Measurements from ENCODE around the gene SVOP.
"Not testable (repeated sequence)": the region's sequence is repeated elsewhere in the genome, so short reads cannot be mapped to it uniquely, and the experiment has no call there.

The SVOP gene

DNA sequence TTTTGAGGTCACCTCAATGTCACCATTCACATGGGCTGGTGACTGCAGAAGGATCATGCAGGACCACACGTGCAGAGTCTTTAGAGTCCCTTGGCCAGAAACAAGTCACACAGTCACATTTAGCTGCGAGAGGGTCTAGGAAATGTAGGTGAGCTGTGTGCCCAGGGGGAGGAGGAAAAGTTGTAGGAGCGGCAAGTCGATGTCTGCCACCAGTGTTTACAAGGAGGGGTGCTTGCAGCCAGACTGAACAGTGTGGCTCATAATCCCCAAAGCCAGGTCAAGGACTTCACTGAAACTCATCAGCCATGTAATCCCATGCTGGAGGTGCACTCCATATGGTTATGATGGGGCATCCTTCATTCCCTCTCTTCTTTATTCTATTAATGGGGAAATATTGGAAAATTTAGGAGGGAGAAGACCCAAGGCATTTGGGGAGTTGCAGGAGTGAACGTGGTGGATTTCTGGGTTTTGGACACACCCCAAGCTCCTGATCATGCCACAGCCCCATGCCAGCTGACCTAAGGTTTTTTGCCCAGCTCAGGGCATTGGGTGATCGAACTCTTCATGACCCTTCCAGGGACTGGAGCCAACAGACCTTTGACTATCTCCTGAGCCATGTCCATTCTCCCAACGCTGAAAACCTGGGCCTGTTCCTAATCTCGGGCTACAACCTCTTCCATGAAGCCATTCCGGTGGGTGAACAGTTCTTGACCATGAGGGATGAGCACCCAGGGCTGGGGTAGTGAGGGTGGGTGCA lies 133.8 kb downstream of the SVOP start:
- Mint-ChIP-seq H3K27me3 (no peaks in the 10 kb centered on the region), H3K36me3 (no peaks in the 10 kb centered on the region), H3K9me3 (peaks cover 5% of the 10 kb centered on the region), H3K4me1 (peaks cover 2% of the 10 kb centered on the region), H3K4me3 (no peak overlapping the region), H3K27ac (no peak overlapping the region)
- no peak for ATAC-seq (ENCODE audit: low read depth)
- no peak for DNase-seq (ENCODE audit: low spot score in 2 of 2)

- Mint-ChIP-seq H3K36me3 (no peaks in the 10 kb centered on the region), H3K27me3 (no peaks in the 10 kb centered on the region), H3K4me3 (no peak overlapping the region), H3K27ac (no peak overlapping the region), H3K4me1 (peaks cover 2% of the 10 kb centered on the region), H3K9me3 (no peaks in the 10 kb centered on the region)
- DNase-seq (ENCODE audit: low spot score in 2 of 2) (peak; percentile 66 to 68), ATAC-seq (ENCODE audit: low read depth) (peak; percentile 89)
Observed at GRCh38 chr12:108884116-108885012, 136.5 kb downstream of the SVOP start.

GRCh38 chr12:108881953-108882352 lies 138.9 kb downstream of the SVOP start:
- Mint-ChIP-seq H3K36me3 (no peaks in the 10 kb centered on the region), H3K4me1 (no peaks in the 10 kb centered on the region), H3K9me3 (no peaks in the 10 kb centered on the region), H3K4me3 (no peak overlapping the region), H3K27me3 (no peaks in the 10 kb centered on the region), H3K27ac (no peak overlapping the region)
- ATAC-seq (ENCODE audit: low read depth): no peak
- no peak for DNase-seq (ENCODE audit: low spot score in 2 of 2)

DNA sequence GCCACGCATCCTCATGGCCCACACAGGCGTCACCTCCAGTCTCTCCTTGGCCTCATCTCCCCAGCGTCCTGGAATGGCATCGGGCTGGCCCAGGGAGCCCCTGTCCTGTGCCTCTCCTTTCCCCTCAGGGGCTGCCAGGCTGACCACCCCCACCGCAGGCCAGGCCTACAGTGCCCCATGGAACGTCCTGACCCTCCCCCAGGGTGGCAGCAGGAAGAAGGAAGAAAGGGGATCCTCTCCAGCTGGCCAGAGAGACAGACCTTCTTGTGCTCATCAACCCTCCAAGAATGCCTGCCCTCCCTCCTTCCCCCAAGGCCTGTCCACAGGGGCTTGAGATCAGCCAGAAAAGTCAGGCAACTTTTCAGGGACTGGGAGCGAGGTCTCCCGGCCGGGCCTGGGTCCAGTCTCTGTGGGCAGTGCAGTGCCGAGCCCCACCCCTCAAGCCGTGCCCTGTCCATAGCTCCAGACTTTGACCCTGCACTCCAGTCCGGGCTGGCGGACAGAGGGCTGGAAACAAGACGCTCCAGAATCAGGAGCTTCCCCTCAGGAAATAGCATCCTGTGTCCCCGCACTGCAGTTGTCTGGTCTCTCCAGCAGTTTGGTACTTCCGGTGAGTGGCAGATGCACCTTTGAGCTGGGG lies 141.1 kb downstream of the SVOP start, which contains the start of gene DAO:
DAO (plus strand) TSS at position 478 of the 640 bp plus-strand sequence. CDS start 4,915 bp downstream, outside the sequence.
- Mint-ChIP-seq H3K4me3 (no peak within 1 kb of the TSS), H3K27me3 (no peaks in the 10 kb centered on the region), H3K4me1 (peaks cover 3% of the 10 kb centered on the region), H3K36me3 (no peaks in the 10 kb centered on the region), H3K27ac (no peak within 1 kb of the TSS), H3K9me3 (no peaks in the 10 kb centered on the region)
- ATAC-seq (ENCODE audit: low read depth) (no peak), DNase-seq (ENCODE audit: low spot score in 2 of 2) (no peak)

- Mint-ChIP-seq H3K27me3 (no peaks in the 10 kb centered on the region), H3K27ac (no peak overlapping the region), H3K4me1 (peaks cover 3% of the 10 kb centered on the region), H3K4me3 (no peak overlapping the region), H3K36me3 (no peaks in the 10 kb centered on the region), H3K9me3 (no peaks in the 10 kb centered on the region)
- no peak for ATAC-seq (ENCODE audit: low read depth)
- DNase-seq (ENCODE audit: low spot score in 2 of 2): no peak
Observed at GRCh38 chr12:108876550-108876949, 144.3 kb downstream of the SVOP start.

- ATAC-seq (ENCODE audit: low read depth): no peak
- Mint-ChIP-seq H3K27me3 (no peaks in the 10 kb centered on the region), H3K4me3 (no peak overlapping the region), H3K9me3 (no peaks in the 10 kb centered on the region), H3K36me3 (no peaks in the 10 kb centered on the region), H3K4me1 (peaks cover 3% of the 10 kb centered on the region), H3K27ac (no peak overlapping the region)
- no peak for DNase-seq (ENCODE audit: low spot score in 2 of 2)
Observed at GRCh38 chr12:108875682-108876361, 145.0 kb downstream of the SVOP start.

GRCh38 chr12:108875280-108875679 lies 145.6 kb downstream of the SVOP start:
- H3K4me3 Mint-ChIP-seq: no peak overlapping the region
- H3K27ac Mint-ChIP-seq: no peak overlapping the region
- H3K36me3 Mint-ChIP-seq: no peaks in the 10 kb centered on the region
- no peaks in the 10 kb centered on the region for H3K9me3 Mint-ChIP-seq
- DNase-seq (ENCODE audit: low spot score in 2 of 2): no peak
- H3K27me3 Mint-ChIP-seq: no peaks in the 10 kb centered on the region
- peaks cover 3% of the 10 kb centered on the region for H3K4me1 Mint-ChIP-seq
- ATAC-seq (ENCODE audit: low read depth): no peak

DNA sequence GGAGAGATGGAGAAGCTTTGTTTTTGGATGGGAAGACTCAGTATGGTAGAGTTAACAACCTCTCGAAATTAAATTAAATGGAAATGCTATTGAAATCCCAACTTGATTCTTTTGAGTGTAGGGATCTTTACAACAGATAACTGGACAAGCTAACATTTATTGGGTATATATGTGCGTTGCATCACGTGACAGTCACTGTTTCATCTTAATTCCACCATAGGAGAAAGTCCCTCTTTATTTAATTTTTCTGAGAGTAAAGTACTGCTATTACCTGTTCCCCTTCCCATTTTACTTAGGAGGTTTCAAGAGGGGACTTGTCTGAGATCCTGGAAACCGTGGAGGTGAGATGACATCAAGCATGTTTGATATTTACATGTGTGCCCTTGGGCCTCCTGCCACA lies 152.1 kb downstream of the SVOP start:
- no peaks in the 10 kb centered on the region for H3K27me3 Mint-ChIP-seq
- no peak overlapping the region for H3K4me3 Mint-ChIP-seq
- DNase-seq (ENCODE audit: low spot score in 2 of 2) (no peak), ATAC-seq (ENCODE audit: low read depth) (no peak)
- H3K27ac Mint-ChIP-seq: no peak overlapping the region
- H3K4me1 Mint-ChIP-seq: no peaks in the 10 kb centered on the region
- no peaks in the 10 kb centered on the region for H3K9me3 Mint-ChIP-seq
- no peaks in the 10 kb centered on the region for H3K36me3 Mint-ChIP-seq

DNA sequence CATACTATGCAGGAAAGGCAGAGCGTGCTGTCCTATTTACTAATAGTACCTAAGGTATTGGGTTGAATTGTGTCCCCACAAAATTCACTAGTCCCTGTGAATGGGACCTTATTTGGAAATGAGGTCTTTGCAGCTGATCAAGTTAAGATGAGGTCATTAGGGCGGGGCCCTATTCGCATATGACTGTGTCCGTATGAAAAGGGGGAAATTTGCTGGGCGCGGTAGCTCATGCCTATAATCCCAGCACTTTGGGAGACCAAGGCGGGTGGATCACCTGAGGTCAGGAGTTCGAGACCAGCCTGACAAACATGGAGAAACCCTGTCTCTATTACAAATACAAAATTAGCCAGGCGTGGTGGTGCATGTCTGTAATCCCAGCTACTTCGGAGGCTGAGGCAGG lies 154.8 kb downstream of the SVOP start:
- not testable (repeated sequence) for DNase-seq (ENCODE audit: low spot score in 2 of 2); H3K27ac Mint-ChIP-seq; H3K4me3 Mint-ChIP-seq; H3K9me3 Mint-ChIP-seq; H3K4me1 Mint-ChIP-seq; H3K27me3 Mint-ChIP-seq; H3K36me3 Mint-ChIP-seq; ATAC-seq (ENCODE audit: low read depth)

- Mint-ChIP-seq H3K4me3 (no peak overlapping the region), H3K27me3 (no peaks in the 10 kb centered on the region), H3K27ac (no peak overlapping the region), H3K4me1 (peaks cover 11% of the 10 kb centered on the region), H3K9me3 (no peaks in the 10 kb centered on the region), H3K36me3 (no peaks in the 10 kb centered on the region)
- no peak for DNase-seq (ENCODE audit: low spot score in 2 of 2)
- ATAC-seq (ENCODE audit: low read depth): no peak
Observed at GRCh38 chr12:108865169-108865568, 155.7 kb downstream of the SVOP start.

DNA sequence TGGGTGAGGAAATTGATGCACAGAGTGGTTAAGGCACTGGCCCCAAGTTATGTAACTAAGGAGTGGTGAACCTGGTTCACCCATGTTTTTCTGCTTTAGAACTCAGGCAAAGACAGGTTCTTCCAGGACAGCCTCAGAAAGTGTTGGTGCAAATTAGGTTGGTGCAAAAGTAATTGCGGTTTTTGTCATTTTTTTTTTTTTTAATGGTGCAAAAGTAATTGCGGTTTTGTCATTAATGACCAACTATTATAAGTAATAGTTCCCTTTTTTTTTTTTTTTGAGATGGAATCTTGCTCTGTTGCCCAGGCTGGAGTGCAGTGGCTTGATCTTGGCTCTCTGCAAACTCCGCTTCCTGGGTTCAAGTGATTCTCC lies 158.3 kb downstream of the SVOP start:
- Mint-ChIP-seq H3K27me3 (peaks cover 2% of the 10 kb centered on the region), H3K36me3 (no peaks in the 10 kb centered on the region), H3K27ac (no peak overlapping the region), H3K9me3 (no peaks in the 10 kb centered on the region), H3K4me1 (peaks cover 21% of the 10 kb centered on the region), H3K4me3 (no peak overlapping the region)
- ATAC-seq (ENCODE audit: low read depth): no peak
- DNase-seq (ENCODE audit: low spot score in 2 of 2): no peak

GRCh38 chr12:108861878-108862587 lies 158.8 kb downstream of the SVOP start:
- H3K4me3 Mint-ChIP-seq: peak overlapping the region; percentile 4
- H3K27ac Mint-ChIP-seq: no peak overlapping the region
- H3K9me3 Mint-ChIP-seq: no peaks in the 10 kb centered on the region
- peak; percentile 36 for ATAC-seq (ENCODE audit: low read depth)
- peaks cover 21% of the 10 kb centered on the region for H3K4me1 Mint-ChIP-seq
- no peak for DNase-seq (ENCODE audit: low spot score in 2 of 2)
- H3K36me3 Mint-ChIP-seq: no peaks in the 10 kb centered on the region
- H3K27me3 Mint-ChIP-seq: peaks cover 2% of the 10 kb centered on the region

- Mint-ChIP-seq H3K9me3 (no peaks in the 10 kb centered on the region), H3K27ac (no peak overlapping the region), H3K27me3 (peaks cover 2% of the 10 kb centered on the region), H3K4me3 (no peak overlapping the region), H3K4me1 (peaks cover 32% of the 10 kb centered on the region), H3K36me3 (no peaks in the 10 kb centered on the region)
- ATAC-seq (ENCODE audit: low read depth) (no peak), DNase-seq (ENCODE audit: low spot score in 2 of 2) (no peak)
Observed at GRCh38 chr12:108860443-108860842, 160.4 kb downstream of the SVOP start.

Data from memory B cell (primary cell).